Heart left ventricle (tissue), 13 donors: ENCODE results near the gene MITF.

Experiments
- POLR2A ChIP-seq, 2 donors: fragments of 450-650 bp; IDR thresholded peaks; one replicate each; pipeline ENCODE4 v1.6.1; 2017; ENCODE audit warnings: antibody characterized with exemption in 2 of 2, mild to moderate bottlenecking in 2 of 2, moderate library complexity in 2 of 2
- TF ChIP-seq, protein P1 (sequence below), 12 donors: fragments of 200-600 bp; sonication (generic) in 4 of 12; IDR thresholded peaks; one replicate each; pipeline versions ENCODE4 v1.5.0 to v1.8.0; 2018 to 2022; ENCODE audit warnings: antibody characterized with exemption in 12 of 12, mild to moderate bottlenecking in 5 of 12
- donor health status: ischemic (EF 13 %, LVEDD 7.1; RV severe dilation, severe dysfunction).
- donor health status: DM: no; HTN: yes; CAD: no.
- donor health status: DM: no; HTN: no; CAD: no.
- donor health status: ischemic (EF 25% LVEDD 6.9; RV normal size, moderate dysfunction).
- donor health status: ischemic (EF 25% LVEDD 5.7; RV mildly dilated, moderate dysfunction).
- donor health status: ischemic (EF 35%, LVEDD 5.7; RV mildly dilated, moderate dysfunction).
- donor health status: nonischemic (EF 11% LVEDD 7.7; RV severe dilation, severe dysfunction).
- donor health status: DM: yes; HTN: yes; CAD: no.
- donor health status: PGD.
- donor health status: ischemic (EF 29% LVEDD 5.4; RV normal size, mild dysfunction).
- donor health status: nonischemic (EF 23%, LVEDD 6.1; RV moderate dilation, normal function).

DNA sequence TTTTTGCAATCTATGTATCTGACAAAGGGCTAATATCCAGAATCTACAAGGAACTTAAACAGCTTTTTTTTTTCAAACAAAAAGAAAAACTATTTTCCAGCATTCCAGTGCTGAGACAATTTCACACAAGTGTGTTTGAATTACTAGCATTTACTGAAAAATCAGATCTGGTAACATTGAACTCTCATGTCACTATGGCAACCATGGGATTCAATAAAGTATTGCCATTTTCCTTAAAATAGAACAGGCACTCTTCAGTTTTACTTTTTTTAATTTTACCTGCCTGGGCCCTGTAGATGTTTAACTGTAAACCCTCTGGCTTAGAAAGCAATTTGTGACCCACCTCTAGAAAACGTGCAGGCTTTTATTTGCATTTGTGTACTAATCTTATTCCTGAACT, 105.4 kb downstream of the MITF start:
- no peak for TF ChIP-seq POLR2A (IDR thresholded peaks at IDR 0.05)
- TF ChIP-seq, protein P1, sequence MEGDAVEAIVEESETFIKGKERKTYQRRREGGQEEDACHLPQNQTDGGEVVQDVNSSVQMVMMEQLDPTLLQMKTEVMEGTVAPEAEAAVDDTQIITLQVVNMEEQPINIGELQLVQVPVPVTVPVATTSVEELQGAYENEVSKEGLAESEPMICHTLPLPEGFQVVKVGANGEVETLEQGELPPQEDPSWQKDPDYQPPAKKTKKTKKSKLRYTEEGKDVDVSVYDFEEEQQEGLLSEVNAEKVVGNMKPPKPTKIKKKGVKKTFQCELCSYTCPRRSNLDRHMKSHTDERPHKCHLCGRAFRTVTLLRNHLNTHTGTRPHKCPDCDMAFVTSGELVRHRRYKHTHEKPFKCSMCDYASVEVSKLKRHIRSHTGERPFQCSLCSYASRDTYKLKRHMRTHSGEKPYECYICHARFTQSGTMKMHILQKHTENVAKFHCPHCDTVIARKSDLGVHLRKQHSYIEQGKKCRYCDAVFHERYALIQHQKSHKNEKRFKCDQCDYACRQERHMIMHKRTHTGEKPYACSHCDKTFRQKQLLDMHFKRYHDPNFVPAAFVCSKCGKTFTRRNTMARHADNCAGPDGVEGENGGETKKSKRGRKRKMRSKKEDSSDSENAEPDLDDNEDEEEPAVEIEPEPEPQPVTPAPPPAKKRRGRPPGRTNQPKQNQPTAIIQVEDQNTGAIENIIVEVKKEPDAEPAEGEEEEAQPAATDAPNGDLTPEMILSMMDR (IDR thresholded peaks at IDR 0.05): no peak
